ENCODE data around the gene CHKA. TPM values are rescaled to one million over a fixed set of nuclear protein-coding genes. Genes with fewer than 3 reads are reported as not detected.

CHKA gene
- total and polyA plus RNA-seq, 2 of the 4 experiments (the other 2 are of a cell fraction): 4.5 to 8.4 TPM

DNA sequence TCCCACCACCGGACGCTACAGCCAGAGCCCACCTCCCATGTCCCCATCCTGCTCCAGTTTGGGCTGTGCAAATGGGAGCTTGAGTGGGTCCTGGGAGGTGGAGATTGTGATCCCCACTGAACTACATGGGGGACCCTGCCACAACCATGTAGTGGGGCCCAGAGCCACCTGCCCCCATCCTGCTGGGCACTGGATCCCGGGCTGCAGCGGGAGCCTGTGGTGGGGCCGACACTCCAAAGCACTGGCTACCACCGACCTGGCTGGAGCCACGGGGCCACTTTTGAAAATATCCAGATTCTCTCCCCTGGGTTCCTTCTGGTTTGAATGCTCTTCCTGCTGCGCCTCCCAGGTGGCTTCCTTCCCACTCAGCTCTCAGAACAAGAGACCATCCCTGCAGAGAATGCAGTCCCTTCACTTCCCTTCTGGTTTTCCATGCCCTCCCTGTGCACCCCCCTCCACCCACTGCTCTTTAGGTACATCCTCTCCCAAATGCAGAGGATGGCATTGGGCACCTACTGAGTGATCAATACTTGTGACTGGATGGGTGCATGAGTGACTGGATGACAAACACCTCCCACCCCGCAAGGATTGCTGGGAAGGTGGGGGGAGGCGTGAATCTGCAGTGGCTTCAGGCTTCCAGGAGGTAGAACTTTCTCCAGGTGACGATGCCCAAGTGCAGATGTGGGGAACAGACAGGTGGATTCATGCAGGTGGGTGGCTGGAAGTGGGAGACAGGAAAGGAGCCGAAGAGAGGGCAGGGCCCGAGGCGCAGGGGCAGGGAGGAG is 116.4 kb downstream of the CHKA start:
- H2AFZ ChIP-seq (replicated peaks; ENCODE audit: low read length, poor library complexity): peak overlapping the region; percentile 83
- no peak overlapping the region for H2BK15ac ChIP-seq (ENCODE audit: low read depth, low read length)
- H3K27ac ChIP-seq (ENCODE audit: insufficient read depth, low read length): no peak overlapping the region
- no TSS peak for BruUV-seq (replicated peaks)
- peaks cover 8% of the 10 kb centered on the region; the same call in 1 of the 2 replicates for H3K9me1 ChIP-seq (ENCODE audit: insufficient read depth, low read length)
- peak overlapping the region; percentile 91 for H3K4ac ChIP-seq (ENCODE audit: low read depth, low read length)
- peak overlapping the region; percentile 10; the same call in 1 of the 2 replicates for H3K18ac ChIP-seq (ENCODE audit: low read depth, low read length)
- no peaks in the 10 kb centered on the region for H3K9me3 ChIP-seq (ENCODE audit: control insufficient read depth, insufficient read depth, low read length)
- no peak overlapping the region for H2BK20ac ChIP-seq (ENCODE audit: low read depth, low read length)
- H4K8ac ChIP-seq (ENCODE audit: low read depth in 2 of 2, low read length in 2 of 2): peak overlapping the region; percentile 15 to 74; a peak in 2 of 4 replicates
- peak overlapping the region; percentile 90 for H2AK5ac ChIP-seq (ENCODE audit: low read depth, low read length)
- no peaks in the 10 kb centered on the region for H4K20me1 ChIP-seq (ENCODE audit: insufficient read depth, low read length)
- peak overlapping the region; percentile 95 for H3K4me2 ChIP-seq (ENCODE audit: low read depth, low read length)
- CTCF ChIA-PET: no interaction called here
- POLR2A ChIA-PET (ENCODE audit: unreplicated experiment): no interaction called here
- dilution Hi-C loops (cut with HindIII; ENCODE audit: low sequenced_read_pairs, unreplicated experiment): no loop called here
- H4K5ac ChIP-seq (ENCODE audit: low read depth, low read length): peak overlapping the region; percentile 28; the same call in 1 of the 2 replicates
- peaks cover 9% of the 10 kb centered on the region for H3K4me1 ChIP-seq (ENCODE audit: control insufficient read depth, insufficient read depth, low read length)
- H3K36me3 ChIP-seq (ENCODE audit: control insufficient read depth, insufficient read depth, low read length): no peaks in the 10 kb centered on the region
- no peak overlapping the region for H2BK120ac ChIP-seq (ENCODE audit: low read depth, low read length)
- peak overlapping the region; percentile 43; the same call in 1 of the 2 replicates for H4K91ac ChIP-seq (ENCODE audit: insufficient read depth, low read depth, low read length)
- peak overlapping the region; percentile 58; the same call in 1 of the 2 replicates for H3K14ac ChIP-seq (replicated peaks; ENCODE audit: low read depth, low read length)
- in situ Hi-C loops (cut with MboI; ENCODE audit: low sequenced_read_pairs): no loop called here
- H3K9ac ChIP-seq (ENCODE audit: low read depth, low read length): no peak overlapping the region
- ATAC-seq (ENCODE audit: low read depth) (no peak), DNase-seq (no peak)
- intact Hi-C loops (cut with micrococcal nuclease): no loop called here
- H3K56ac ChIP-seq (ENCODE audit: extremely low read depth, insufficient read depth, low read length): no peak overlapping the region
- H2BK5ac ChIP-seq (ENCODE audit: low read depth, low read length, poor library complexity, severe bottlenecking): no peak overlapping the region
- no peaks in the 10 kb centered on the region for H3K27me3 ChIP-seq (ENCODE audit: control insufficient read depth, insufficient read depth, low read length)
- H3K79me1 ChIP-seq (ENCODE audit: low read depth in 1 of 2, low read length in 2 of 2): peaks cover 0 to 6% of the 10 kb centered on the region in 2 experiments; a peak in 2 of 4 replicates
- H3K4me3 ChIP-seq (ENCODE audit: insufficient read depth, low read depth, low read length): no peak overlapping the region
- WGBS, 2 experiments (ENCODE audit: extremely low coverage in 2 of 2, insufficient read length in 1 of 2): 90% methylated on average over 4 of the region's 14 CpGs; no CpG with 5 or more reads in 1 of the 2 experiments
- H2AK9ac ChIP-seq (replicated peaks; ENCODE audit: low read depth, low read length, poor library complexity): peak overlapping the region; percentile 93
- no peak overlapping the region for H3K23ac ChIP-seq (ENCODE audit: low read depth, low read length)
- TF ChIP-seq NFE2L2 (IDR thresholded peaks at IDR 0.05; ENCODE audit: low read depth, low read length) (no peak), FOS (IDR thresholded peaks at IDR 0.05; ENCODE audit: low read depth, low read length) (no peak), MAFK (IDR thresholded peaks at IDR 0.05; ENCODE audit: low read depth, low read length) (no peak), RFX5 (IDR thresholded peaks at IDR 0.05; ENCODE audit: low read depth, low read length) (no peak), RAD21 (IDR thresholded peaks at IDR 0.05; ENCODE audit: low read length) (no peak), BHLHE40 (IDR thresholded peaks at IDR 0.05; ENCODE audit: low read depth, low read length) (no peak), CEBPB (IDR thresholded peaks at IDR 0.05; ENCODE audit: low read depth, low read length) (no peak), SMC3 (IDR thresholded peaks at IDR 0.05; ENCODE audit: low read depth, low read length) (no peak), MAZ (IDR thresholded peaks at IDR 0.05; ENCODE audit: borderline replicate concordance, low read depth, low read length) (no peak), CHD1 (IDR thresholded peaks at IDR 0.05; ENCODE audit: low read depth, low read length) (no peak), MXI1 (IDR thresholded peaks at IDR 0.05; ENCODE audit: borderline replicate concordance, low read depth, low read length) (no peak), POLR2A (IDR thresholded peaks at IDR 0.05; ENCODE audit: low read depth, low read length) (no peak)
- TF ChIP-seq, protein P1, sequence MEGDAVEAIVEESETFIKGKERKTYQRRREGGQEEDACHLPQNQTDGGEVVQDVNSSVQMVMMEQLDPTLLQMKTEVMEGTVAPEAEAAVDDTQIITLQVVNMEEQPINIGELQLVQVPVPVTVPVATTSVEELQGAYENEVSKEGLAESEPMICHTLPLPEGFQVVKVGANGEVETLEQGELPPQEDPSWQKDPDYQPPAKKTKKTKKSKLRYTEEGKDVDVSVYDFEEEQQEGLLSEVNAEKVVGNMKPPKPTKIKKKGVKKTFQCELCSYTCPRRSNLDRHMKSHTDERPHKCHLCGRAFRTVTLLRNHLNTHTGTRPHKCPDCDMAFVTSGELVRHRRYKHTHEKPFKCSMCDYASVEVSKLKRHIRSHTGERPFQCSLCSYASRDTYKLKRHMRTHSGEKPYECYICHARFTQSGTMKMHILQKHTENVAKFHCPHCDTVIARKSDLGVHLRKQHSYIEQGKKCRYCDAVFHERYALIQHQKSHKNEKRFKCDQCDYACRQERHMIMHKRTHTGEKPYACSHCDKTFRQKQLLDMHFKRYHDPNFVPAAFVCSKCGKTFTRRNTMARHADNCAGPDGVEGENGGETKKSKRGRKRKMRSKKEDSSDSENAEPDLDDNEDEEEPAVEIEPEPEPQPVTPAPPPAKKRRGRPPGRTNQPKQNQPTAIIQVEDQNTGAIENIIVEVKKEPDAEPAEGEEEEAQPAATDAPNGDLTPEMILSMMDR (conservative IDR thresholded peaks at IDR 0.05; ENCODE audit: low read depth, low read length): no peak
- TF ChIP-seq, protein P2, sequence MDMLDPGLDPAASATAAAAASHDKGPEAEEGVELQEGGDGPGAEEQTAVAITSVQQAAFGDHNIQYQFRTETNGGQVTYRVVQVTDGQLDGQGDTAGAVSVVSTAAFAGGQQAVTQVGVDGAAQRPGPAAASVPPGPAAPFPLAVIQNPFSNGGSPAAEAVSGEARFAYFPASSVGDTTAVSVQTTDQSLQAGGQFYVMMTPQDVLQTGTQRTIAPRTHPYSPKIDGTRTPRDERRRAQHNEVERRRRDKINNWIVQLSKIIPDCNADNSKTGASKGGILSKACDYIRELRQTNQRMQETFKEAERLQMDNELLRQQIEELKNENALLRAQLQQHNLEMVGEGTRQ (IDR thresholded peaks at IDR 0.05; ENCODE audit: low read depth, low read length): no peak
- TF ChIP-seq, protein P3, sequence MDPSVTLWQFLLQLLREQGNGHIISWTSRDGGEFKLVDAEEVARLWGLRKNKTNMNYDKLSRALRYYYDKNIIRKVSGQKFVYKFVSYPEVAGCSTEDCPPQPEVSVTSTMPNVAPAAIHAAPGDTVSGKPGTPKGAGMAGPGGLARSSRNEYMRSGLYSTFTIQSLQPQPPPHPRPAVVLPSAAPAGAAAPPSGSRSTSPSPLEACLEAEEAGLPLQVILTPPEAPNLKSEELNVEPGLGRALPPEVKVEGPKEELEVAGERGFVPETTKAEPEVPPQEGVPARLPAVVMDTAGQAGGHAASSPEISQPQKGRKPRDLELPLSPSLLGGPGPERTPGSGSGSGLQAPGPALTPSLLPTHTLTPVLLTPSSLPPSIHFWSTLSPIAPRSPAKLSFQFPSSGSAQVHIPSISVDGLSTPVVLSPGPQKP (IDR thresholded peaks at IDR 0.05; ENCODE audit: borderline replicate concordance, low read depth, low read length): no peak

Measured in IMR-90 (cell line).